PC-9 (cell line): ENCODE data around the gene OOSP1.

Source experiments
- EZH2 ChIP-seq: fragments of 200-600 bp; sonication (generic); IDR thresholded peaks from 2 replicates; pipeline ENCODE4 v1.8.0; 2017; ENCODE audit warnings: antibody characterized with exemption, low read depth
- TF ChIP-seq, protein P1 (sequence below): fragments of 200-600 bp; sonication (generic); conservative IDR thresholded peaks from 2 replicates; pipeline ENCODE4 v1.6.1; 2017; ENCODE audit warnings: mixed run types, antibody characterized with exemption, mild to moderate bottlenecking, moderate library complexity

DNA sequence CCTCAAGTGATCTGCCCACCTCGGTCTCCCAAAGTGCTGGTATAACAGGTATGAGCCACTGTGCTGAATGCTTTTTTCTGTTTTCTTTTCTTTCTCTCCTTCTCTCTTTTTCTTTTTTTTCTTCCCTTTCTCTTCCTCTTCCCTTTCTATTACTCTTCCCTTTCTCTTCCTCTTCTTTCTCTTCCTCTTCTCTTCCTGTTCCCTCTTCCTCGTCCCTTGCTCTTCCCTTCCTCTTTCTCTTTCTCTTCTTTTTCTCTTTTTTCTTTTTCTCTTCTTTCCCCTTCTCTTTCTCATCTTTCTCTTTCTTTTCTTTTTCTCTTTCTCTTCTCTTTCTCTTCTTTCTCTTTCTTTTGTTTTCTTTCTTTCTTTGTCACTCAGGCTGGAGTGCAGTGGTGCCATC lies 1.2 kb downstream of the OOSP1 start:
- TF ChIP-seq, protein P1, sequence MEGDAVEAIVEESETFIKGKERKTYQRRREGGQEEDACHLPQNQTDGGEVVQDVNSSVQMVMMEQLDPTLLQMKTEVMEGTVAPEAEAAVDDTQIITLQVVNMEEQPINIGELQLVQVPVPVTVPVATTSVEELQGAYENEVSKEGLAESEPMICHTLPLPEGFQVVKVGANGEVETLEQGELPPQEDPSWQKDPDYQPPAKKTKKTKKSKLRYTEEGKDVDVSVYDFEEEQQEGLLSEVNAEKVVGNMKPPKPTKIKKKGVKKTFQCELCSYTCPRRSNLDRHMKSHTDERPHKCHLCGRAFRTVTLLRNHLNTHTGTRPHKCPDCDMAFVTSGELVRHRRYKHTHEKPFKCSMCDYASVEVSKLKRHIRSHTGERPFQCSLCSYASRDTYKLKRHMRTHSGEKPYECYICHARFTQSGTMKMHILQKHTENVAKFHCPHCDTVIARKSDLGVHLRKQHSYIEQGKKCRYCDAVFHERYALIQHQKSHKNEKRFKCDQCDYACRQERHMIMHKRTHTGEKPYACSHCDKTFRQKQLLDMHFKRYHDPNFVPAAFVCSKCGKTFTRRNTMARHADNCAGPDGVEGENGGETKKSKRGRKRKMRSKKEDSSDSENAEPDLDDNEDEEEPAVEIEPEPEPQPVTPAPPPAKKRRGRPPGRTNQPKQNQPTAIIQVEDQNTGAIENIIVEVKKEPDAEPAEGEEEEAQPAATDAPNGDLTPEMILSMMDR: no peak
- no peak for TF ChIP-seq EZH2
